Neuronal stem cell (in vitro differentiated cells): ENCODE data around the gene RAB24.

Experiments used
- DNase-seq: peaks from one replicate; pipeline ENCODE4 v3.0.0-alpha.2; 2013; ENCODE audit warnings: low spot score
- H2AFZ ChIP-seq: one replicate; pipeline ENCODE4 v1.6.1; 2013; ENCODE audit warnings: mild to moderate bottlenecking, low read length, inconsistent platforms
- H2AK5ac ChIP-seq: 2 replicates; pipeline ENCODE4 v1.6.1; 2013; ENCODE audit warnings: low read depth, mild to moderate bottlenecking, inconsistent platforms, low read length, moderate library complexity, mixed read lengths
- H2BK120ac ChIP-seq: 2 replicates; pipeline ENCODE4 v1.6.1; 2013; ENCODE audit warnings: low read depth, mild to moderate bottlenecking, inconsistent platforms, low read length, moderate library complexity, mixed read lengths
- H2BK12ac ChIP-seq: one replicate; pipeline ENCODE4 v1.6.1; 2013; ENCODE audit warnings: low read length, inconsistent platforms
- H2BK15ac ChIP-seq: 2 replicates; pipeline ENCODE4 v1.6.1; 2013; ENCODE audit warnings: mild to moderate bottlenecking, low read length, inconsistent platforms, mixed read lengths
- H2BK5ac ChIP-seq: one replicate; pipeline ENCODE4 v1.6.1; 2013; ENCODE audit warnings: inconsistent platforms, mild to moderate bottlenecking, low read length, moderate library complexity
- H3K14ac ChIP-seq: one replicate; pipeline ENCODE4 v1.6.1; 2013; ENCODE audit warnings: low read length, inconsistent platforms
- H3K18ac ChIP-seq: 2 replicates; pipeline ENCODE4 v1.6.1; 2013; ENCODE audit warnings: low read length, inconsistent platforms
- H3K23ac ChIP-seq: 2 replicates; pipeline ENCODE4 v1.6.1; 2013; ENCODE audit warnings: low read depth, mild to moderate bottlenecking, mixed read lengths, low read length, inconsistent platforms; ENCODE audit not compliant: poor library complexity
- H3K27ac ChIP-seq: replicated peaks from 3 replicates; pipeline ENCODE4 v1.5.1; 2013; ENCODE audit warnings: low read length, inconsistent platforms
- H3K27me3 ChIP-seq, 3 experiments: 2 replicates each; pipeline ENCODE4 v1.6.1; 2013; ENCODE audit warnings: low read length in 3 of 3, mild to moderate bottlenecking in 2 of 3, inconsistent platforms in 1 of 3, low read depth in 1 of 3, mixed read lengths in 1 of 3, moderate library complexity in 1 of 3; ENCODE audit not compliant: control insufficient read depth in 3 of 3, insufficient read depth in 3 of 3
- H3K36me3 ChIP-seq, 2 donors: replicated peaks in 1 of 2; 2 replicates each; pipeline ENCODE4 v1.6.1; 2013; ENCODE audit warnings: low read length in 2 of 2; ENCODE audit not compliant: control insufficient read depth in 2 of 2, insufficient read depth in 2 of 2
- H3K4ac ChIP-seq: 2 replicates; pipeline ENCODE4 v1.6.1; 2013; ENCODE audit warnings: inconsistent platforms, mild to moderate bottlenecking, low read length, moderate library complexity
- H3K4me1 ChIP-seq, 2 donors: 1 replicate in 1 of 2; 2 replicates in 1 of 2; pipeline ENCODE4 v1.6.1; 2013; ENCODE audit warnings: low read length in 2 of 2, low read depth in 1 of 2; ENCODE audit not compliant: control insufficient read depth in 2 of 2, insufficient read depth in 1 of 2
- H3K4me2 ChIP-seq: one replicate; pipeline ENCODE4 v1.6.1; 2013; ENCODE audit warnings: mild to moderate bottlenecking, low read length, inconsistent platforms; ENCODE audit not compliant: insufficient read depth, poor library complexity, severe bottlenecking
- H3K4me3 ChIP-seq, 2 donors: 2 replicates each; pipeline ENCODE4 v1.5.1; 2013; ENCODE audit warnings: low read length in 2 of 2, mild to moderate bottlenecking in 2 of 2, inconsistent platforms in 1 of 2, moderate library complexity in 1 of 2
- H3K79me1 ChIP-seq: one replicate; pipeline ENCODE4 v1.6.1; 2013; ENCODE audit warnings: low read depth, mild to moderate bottlenecking, inconsistent platforms, low read length, moderate library complexity
- H3K9ac ChIP-seq: one replicate; pipeline ENCODE4 v1.6.1; 2013; ENCODE audit warnings: mild to moderate bottlenecking, low read depth, low read length, inconsistent platforms; ENCODE audit not compliant: poor library complexity
- H3K9me3 ChIP-seq, 2 donors: replicated peaks in 1 of 2; 2 replicates each; pipeline versions ENCODE3 to v1.6.1; 2013; ENCODE audit warnings: low read length in 2 of 2, mild to moderate bottlenecking in 2 of 2, inconsistent platforms in 1 of 2, low read depth in 1 of 2, mixed read lengths in 1 of 2, moderate library complexity in 1 of 2; ENCODE audit not compliant: control insufficient read depth in 2 of 2, insufficient read depth in 1 of 2
- H4K8ac ChIP-seq: one replicate; pipeline ENCODE4 v1.6.1; 2013; ENCODE audit warnings: low read depth, mild to moderate bottlenecking, inconsistent platforms, low read length, moderate library complexity
- H4K91ac ChIP-seq: one replicate; pipeline ENCODE4 v1.6.1; 2013; ENCODE audit warnings: low read length, low read depth, mild to moderate bottlenecking, inconsistent platforms; ENCODE audit not compliant: poor library complexity
- WGBS, 2 donors: extraction: QIAGEN DNeasy Blood & Tissue Kit; methylation state at CpG; one replicate each; pipeline ENCODE4 v1.1.7; 2013; ENCODE audit warnings: missing lambda C conversion rate in 2 of 2, mixed read lengths in 1 of 2; ENCODE audit not compliant: insufficient read length in 2 of 2, insufficient replicate concordance in 1 of 2; ENCODE audit errors: extremely low coverage in 2 of 2; 5-methylcytosine and 5-hydroxymethylcytosine counted together

RAB24 gene

GRCh38 chr5:177332896-177333260 lies 29.4 kb upstream of the RAB24 start:
- no peak overlapping the region for H4K91ac ChIP-seq
- H2BK5ac ChIP-seq: no peak overlapping the region
- no peak overlapping the region for H3K4me2 ChIP-seq
- no peak overlapping the region for H2BK120ac ChIP-seq
- no peak overlapping the region for H3K27ac ChIP-seq
- H2BK15ac ChIP-seq: no peak overlapping the region
- H3K4me3 ChIP-seq: no peak overlapping the region
- no CpG with 5 or more reads among the region's 13 CpGs for WGBS, 2 donors
- peak overlapping the region; percentile 78 for H3K23ac ChIP-seq
- peak overlapping the region; percentile 27 for H3K18ac ChIP-seq
- H4K8ac ChIP-seq: no peak overlapping the region
- no peak overlapping the region for H2AFZ ChIP-seq
- H3K36me3 ChIP-seq: peaks cover 41 to 84% of the 10 kb centered on the region in 2 donors
- no peak overlapping the region for H2BK12ac ChIP-seq
- peak overlapping the region; percentile 72 for H3K9ac ChIP-seq
- no peak for DNase-seq
- H3K9me3 ChIP-seq: no peaks in the 10 kb centered on the region
- H3K4me1 ChIP-seq: no peaks in the 10 kb centered on the region
- no peak overlapping the region for H3K14ac ChIP-seq
- H2AK5ac ChIP-seq: no peak overlapping the region
- H3K79me1 ChIP-seq: peaks cover 4% of the 10 kb centered on the region
- H3K27me3 ChIP-seq: no peaks in the 10 kb centered on the region
- H3K4ac ChIP-seq: no peak overlapping the region

GRCh38 chr5:177332031-177332895 lies 28.7 kb upstream of the RAB24 start:
- Histone ChIP-seq H3K4me1 (no peaks in the 10 kb centered on the region), H3K9ac (peak overlapping the region; percentile 55), H3K36me3 (peaks cover 36 to 78% of the 10 kb centered on the region in 2 donors), H2AFZ (no peak overlapping the region), H3K27me3 (no peaks in the 10 kb centered on the region), H3K14ac (no peak overlapping the region), H3K18ac (no peak overlapping the region), H2AK5ac (no peak overlapping the region), H3K9me3 (no peaks in the 10 kb centered on the region), H3K27ac (no peak overlapping the region), H3K23ac (no peak overlapping the region), H2BK5ac (peak overlapping the region; percentile 17), H3K4ac (no peak overlapping the region), H3K79me1 (peaks cover 2% of the 10 kb centered on the region), H3K4me3 (no peak overlapping the region), H3K4me2 (no peak overlapping the region), H2BK15ac (no peak overlapping the region), H2BK12ac (no peak overlapping the region), H2BK120ac (no peak overlapping the region), H4K8ac (no peak overlapping the region), H4K91ac (no peak overlapping the region)
- no peak for DNase-seq
- no CpG with 5 or more reads among the region's 35 CpGs for WGBS, 2 donors

DNA sequence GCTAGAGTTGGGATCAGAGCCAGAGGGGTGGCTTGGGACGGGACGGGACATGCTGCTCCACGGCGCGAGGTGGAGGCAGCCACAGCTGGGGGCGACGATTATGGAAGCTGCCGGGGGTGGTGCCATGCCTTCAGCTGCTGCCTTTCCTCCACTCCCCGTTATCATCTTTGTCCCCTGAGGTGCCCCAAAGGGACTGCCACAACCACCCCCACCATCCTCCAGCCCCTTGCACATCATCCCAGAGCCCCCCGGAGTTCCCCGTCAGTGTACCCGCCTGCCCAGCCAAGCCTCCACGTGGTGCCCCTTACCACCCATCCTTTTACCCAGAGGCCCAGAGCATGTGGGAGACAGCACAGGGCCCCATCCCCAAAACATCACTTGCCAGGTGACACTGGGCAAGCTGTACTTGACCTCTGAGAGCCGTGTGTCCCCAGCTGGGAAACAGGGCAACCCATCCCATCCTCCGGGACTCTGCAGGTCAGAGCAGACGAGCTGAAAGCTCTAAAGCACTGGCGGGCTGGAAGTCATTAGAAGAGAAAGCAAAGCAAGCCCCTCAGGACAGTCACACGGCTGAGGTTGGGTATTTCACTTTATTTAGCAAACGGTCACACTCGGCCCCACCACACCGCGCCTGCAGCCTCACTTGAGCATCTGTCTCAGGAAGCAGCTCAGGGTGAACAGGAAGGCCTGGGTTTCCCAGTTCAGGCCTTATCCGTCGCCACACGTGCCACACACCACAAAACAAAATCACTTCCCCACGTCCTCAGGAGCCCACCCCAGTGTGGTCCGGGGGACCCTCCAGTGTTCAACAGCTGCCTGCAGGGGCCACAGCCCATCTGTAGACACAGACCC lies 27.7 kb upstream of the RAB24 start:
- Histone ChIP-seq H3K4ac (no peak overlapping the region), H3K4me1 (peaks cover 0 to 1% of the 10 kb centered on the region in 2 donors), H2BK5ac (no peak overlapping the region), H2BK12ac (no peak overlapping the region), H3K23ac (no peak overlapping the region), H3K27me3 (no peaks in the 10 kb centered on the region), H2AK5ac (no peak overlapping the region), H4K91ac (no peak overlapping the region), H3K18ac (no peak overlapping the region), H3K4me3 (no peak overlapping the region), H4K8ac (no peak overlapping the region), H3K14ac (no peak overlapping the region), H3K4me2 (no peak overlapping the region), H2BK120ac (no peak overlapping the region), H3K79me1 (no peaks in the 10 kb centered on the region), H3K36me3 (peaks cover 27 to 67% of the 10 kb centered on the region in 2 donors), H3K27ac (no peak overlapping the region), H2AFZ (no peak overlapping the region), H3K9ac (no peak overlapping the region), H2BK15ac (no peak overlapping the region), H3K9me3 (no peaks in the 10 kb centered on the region)
- DNase-seq: no peak
- no CpG with 5 or more reads among the region's 27 CpGs for WGBS, 2 donors

- Histone ChIP-seq H3K18ac (no peak overlapping the region), H2BK15ac (no peak overlapping the region), H2AK5ac (no peak overlapping the region), H3K14ac (no peak overlapping the region), H3K27me3 (no peaks in the 10 kb centered on the region), H4K91ac (no peak overlapping the region), H3K79me1 (no peaks in the 10 kb centered on the region), H3K9me3 (no peaks in the 10 kb centered on the region), H2BK120ac (no peak overlapping the region), H3K9ac (no peak overlapping the region), H3K4me1 (peaks cover 0 to 7% of the 10 kb centered on the region in 2 donors), H3K4me3 (no peak overlapping the region), H3K36me3 (peaks cover 17 to 54% of the 10 kb centered on the region in 2 donors), H3K4me2 (no peak overlapping the region), H3K4ac (no peak overlapping the region), H2AFZ (no peak overlapping the region), H2BK12ac (no peak overlapping the region), H4K8ac (no peak overlapping the region), H2BK5ac (no peak overlapping the region), H3K27ac (no peak overlapping the region), H3K23ac (no peak overlapping the region)
- WGBS, 2 donors: no CpG with 5 or more reads among the region's 6 CpGs
- DNase-seq: no peak
Measured at GRCh38 chr5:177329883-177330282, 26.4 kb upstream of the RAB24 start.
